Lung (tissue), 12 donors: ENCODE measurements around the gene NPL. TPM values are rescaled to one million over a fixed set of nuclear protein-coding genes. Genes with fewer than 3 reads are reported as not detected.

ENCODE experiments used
- ATAC-seq: fragments of 200-7000 bp; cut with Tn5 transposase; one replicate; pipeline ENCODE4 v1.9.1; 2020; ENCODE audit warnings: moderate number of reproducible peaks; ENCODE audit not compliant: insufficient read depth, low FRiP score
- DNase-seq, 3 donors: peaks; one replicate each; pipeline ENCODE4 v3.0.0-alpha.2; 2013 to 2017
- H3K27ac ChIP-seq, 2 donors: one replicate each; pipeline ENCODE4 v1.5.1; 2013; ENCODE audit warnings: mild to moderate bottlenecking in 2 of 2, moderate library complexity in 2 of 2, control low read depth in 1 of 2, inconsistent platforms in 1 of 2, low read depth in 1 of 2, low read length in 1 of 2
- H3K27me3 ChIP-seq, 3 donors: one replicate each; pipeline ENCODE4 v1.5.1; 2013; ENCODE audit warnings: low read length in 2 of 3; ENCODE audit not compliant: control insufficient read depth in 3 of 3, insufficient read depth in 3 of 3
- H3K36me3 ChIP-seq, 4 donors: one replicate each; pipeline ENCODE4 v1.5.1; 2013; ENCODE audit warnings: low read length in 4 of 4, mild to moderate bottlenecking in 1 of 4, moderate library complexity in 1 of 4; ENCODE audit not compliant: control insufficient read depth in 4 of 4, insufficient read depth in 4 of 4
- H3K4me1 ChIP-seq, 5 donors: one replicate each; pipeline ENCODE4 v1.5.1; 2013; ENCODE audit warnings: low read length in 5 of 5, mild to moderate bottlenecking in 2 of 5, moderate library complexity in 1 of 5; ENCODE audit not compliant: control insufficient read depth in 5 of 5, insufficient read depth in 5 of 5
- H3K4me3 ChIP-seq: one replicate; pipeline ENCODE4 v1.5.1; 2013; ENCODE audit warnings: mild to moderate bottlenecking, control low read depth, moderate library complexity
- H3K9ac ChIP-seq, 2 donors: one replicate each; pipeline ENCODE4 v1.5.1; 2013; ENCODE audit warnings: low read length in 2 of 2, control low read depth in 1 of 2; ENCODE audit not compliant: insufficient read depth in 1 of 2
- H3K9me3 ChIP-seq, 4 donors: one replicate each; pipeline ENCODE4 v1.5.1; 2013; ENCODE audit warnings: low read length in 3 of 4, mild to moderate bottlenecking in 1 of 4, moderate library complexity in 1 of 4; ENCODE audit not compliant: control insufficient read depth in 4 of 4, insufficient read depth in 3 of 4
- WGBS, 2 donors: extraction: QIAGEN DNeasy Blood & Tissue Kit; methylation state at CpG; one replicate each; pipeline ENCODE4 v1.1.7; 2013; 5-methylcytosine and 5-hydroxymethylcytosine counted together
- polyA plus RNA-seq, 2 donors: library from polyadenylated mRNA; stranded (reverse); fragments of 200-250 nt; gene quantifications; one replicate each; pipeline ENCODE4 v1.2.1, GENCODE V29; 2013
- total RNA-seq, 2 donors: library from RNA; depleted of rRNA in 1 of 2; stranded (reverse); fragments of >200 nt in 1 of 2; gene quantifications; one replicate each; pipeline ENCODE4 v1.2.1, GENCODE V29; 2014 to 2021
- TF ChIP-seq, protein P1 (sequence below): IDR thresholded peaks from 2 replicates; pipeline ENCODE4 v1.5.1; 2012; ENCODE audit warnings: mild to moderate bottlenecking; ENCODE audit errors: control extremely low read depth, extremely low read depth
- donor health status: control.
- donor health status: control.
- donor health status: Bipolar disorder and iron deficiency.
- donor health status: healthy.
- donor health status: DM: yes; HTN: yes; CAD: no.

NPL gene
- total and polyA plus RNA-seq, 4 donors: 31.9 to 116 (median 57.3) TPM

DNA sequence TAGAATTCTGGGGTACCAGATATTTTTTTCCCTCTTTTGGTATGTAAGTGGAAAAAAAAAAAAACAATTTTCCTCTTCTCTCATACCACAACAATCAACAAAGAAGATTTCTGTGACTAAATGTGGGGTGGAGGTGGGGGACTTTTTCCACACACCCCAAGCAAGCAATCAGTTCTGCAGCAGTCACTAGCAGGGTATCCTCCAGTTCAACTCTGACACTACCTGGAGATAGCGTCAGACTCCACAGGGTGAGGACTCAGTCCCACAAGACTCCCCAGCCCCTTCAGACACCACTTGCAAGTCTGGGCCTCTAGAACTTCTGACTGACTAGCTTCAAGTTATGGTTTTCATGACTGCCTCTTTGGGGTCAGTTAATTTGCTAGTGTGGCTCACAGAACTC, 55.8 kb downstream of the NPL start:
- Histone ChIP-seq H3K4me3 (no peak overlapping the region), H3K9ac (no peak overlapping the region), H3K4me1 (peaks cover 0 to 25% (median 4%) of the 10 kb centered on the region in 5 donors), H3K27me3 (no peaks in the 10 kb centered on the region), H3K36me3 (peaks cover 13 to 36% (median 22%) of the 10 kb centered on the region in 4 donors), H3K27ac (no peak overlapping the region), H3K9me3 (no peaks in the 10 kb centered on the region)
- ATAC-seq (no peak), DNase-seq (no peak)
- TF ChIP-seq, protein P1, sequence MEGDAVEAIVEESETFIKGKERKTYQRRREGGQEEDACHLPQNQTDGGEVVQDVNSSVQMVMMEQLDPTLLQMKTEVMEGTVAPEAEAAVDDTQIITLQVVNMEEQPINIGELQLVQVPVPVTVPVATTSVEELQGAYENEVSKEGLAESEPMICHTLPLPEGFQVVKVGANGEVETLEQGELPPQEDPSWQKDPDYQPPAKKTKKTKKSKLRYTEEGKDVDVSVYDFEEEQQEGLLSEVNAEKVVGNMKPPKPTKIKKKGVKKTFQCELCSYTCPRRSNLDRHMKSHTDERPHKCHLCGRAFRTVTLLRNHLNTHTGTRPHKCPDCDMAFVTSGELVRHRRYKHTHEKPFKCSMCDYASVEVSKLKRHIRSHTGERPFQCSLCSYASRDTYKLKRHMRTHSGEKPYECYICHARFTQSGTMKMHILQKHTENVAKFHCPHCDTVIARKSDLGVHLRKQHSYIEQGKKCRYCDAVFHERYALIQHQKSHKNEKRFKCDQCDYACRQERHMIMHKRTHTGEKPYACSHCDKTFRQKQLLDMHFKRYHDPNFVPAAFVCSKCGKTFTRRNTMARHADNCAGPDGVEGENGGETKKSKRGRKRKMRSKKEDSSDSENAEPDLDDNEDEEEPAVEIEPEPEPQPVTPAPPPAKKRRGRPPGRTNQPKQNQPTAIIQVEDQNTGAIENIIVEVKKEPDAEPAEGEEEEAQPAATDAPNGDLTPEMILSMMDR: no peak
- 94 to 100% methylated on average over 1 of the region's 1 CpG for WGBS, 2 donors

- no peak overlapping the region for H3K4me3 ChIP-seq
- no peaks in the 10 kb centered on the region for H3K27me3 ChIP-seq
- peaks cover 0 to 19% (median 0%) of the 10 kb centered on the region in 5 donors for H3K4me1 ChIP-seq
- no peak overlapping the region for H3K9ac ChIP-seq
- no peak overlapping the region for H3K27ac ChIP-seq
- H3K9me3 ChIP-seq: no peaks in the 10 kb centered on the region
- WGBS, 2 donors: 81 to 90% methylated on average over 5 of the region's 5 CpGs
- peaks cover 14 to 40% (median 25%) of the 10 kb centered on the region in 4 donors for H3K36me3 ChIP-seq
- TF ChIP-seq, protein P1: no peak
- DNase-seq (no peak), ATAC-seq (no peak)
Observed at GRCh38 chr1:182845894-182846293, 56.3 kb downstream of the NPL start.

- H3K4me1 ChIP-seq: peaks cover 0 to 7% (median 0%) of the 10 kb centered on the region in 5 donors
- no peak overlapping the region for H3K4me3 ChIP-seq
- peaks cover 17 to 45% (median 29%) of the 10 kb centered on the region in 4 donors for H3K36me3 ChIP-seq
- TF ChIP-seq, protein P1: no peak
- H3K27me3 ChIP-seq: no peaks in the 10 kb centered on the region
- no peak overlapping the region for H3K27ac ChIP-seq
- no peak overlapping the region for H3K9ac ChIP-seq
- H3K9me3 ChIP-seq: no peaks in the 10 kb centered on the region
- ATAC-seq (no peak), DNase-seq (no peak)
Observed at GRCh38 chr1:182847105-182847504, 57.5 kb downstream of the NPL start.

- Histone ChIP-seq H3K36me3 (peaks cover 22 to 55% (median 40%) of the 10 kb centered on the region in 4 donors), H3K9me3 (no peaks in the 10 kb centered on the region), H3K27ac (no peak overlapping the region), H3K27me3 (no peaks in the 10 kb centered on the region), H3K9ac (no peak overlapping the region), H3K4me1 (peaks cover 0 to 7% (median 0%) of the 10 kb centered on the region in 5 donors), H3K4me3 (no peak overlapping the region)
- TF ChIP-seq, protein P1: no peak
- DNase-seq: no peak
- no peak for ATAC-seq
- WGBS, 2 donors: 98 to 99% methylated on average over 2 of the region's 2 CpGs
Observed at GRCh38 chr1:182848736-182849135, 59.2 kb downstream of the NPL start.
